ENCODE data around the gene IL12RB2. TPM values are rescaled to one million over a fixed set of nuclear protein-coding genes. Genes with fewer than 3 reads are reported as not detected.

Gene IL12RB2
- total and polyA plus RNA-seq, 10 of the 15 experiments (the other 5 are each of a cell fraction or from before 2014, with no cell fraction given): 0.15 to 1.1 (median 0.54) TPM; not detected in 1

- H3K79me2 ChIP-seq (ENCODE audit: control insufficient read depth, insufficient read depth, low read length): no peaks in the 10 kb centered on the region
- ChIA-PET RAD21 (ENCODE audit: unreplicated experiment) (no interaction called here), SMC1A (ENCODE audit: uncharacterized antibody, unreplicated experiment) (interaction anchor here (1.2 to 1.7 kb wide), 2 partner anchors 38 to 51 kb away, joined by 3 to 5 read pairs; no protein-coding TSS in a partner anchor), POLR2A (no interaction called here), CTCF (no interaction called here)
- in situ Hi-C loops (cut with MboI): no loop called here
- ATAC-seq (no peak), DNase-seq (ENCODE audit: low read depth, low spot score) (no peak), FAIRE-seq (no peak)
- H2AFZ ChIP-seq (ENCODE audit: control insufficient read depth, low read depth, low read length): no peak overlapping the region
- no peak overlapping the region for H3K4me3 ChIP-seq
- H3K27me3 ChIP-seq (replicated peaks in 1 of 2; ENCODE audit: control insufficient read depth in 2 of 2, insufficient read depth in 2 of 2, low read length in 1 of 2): peaks cover 0 to 2% of the 10 kb centered on the region in 2 experiments; a peak in 1 of 4 replicates
- H3K4me1 ChIP-seq (ENCODE audit: control insufficient read depth, insufficient read depth, low read length): no peaks in the 10 kb centered on the region
- no peak overlapping the region for H3K4me2 ChIP-seq (ENCODE audit: control insufficient read depth, insufficient read depth)
- no peak overlapping the region for H3K27ac ChIP-seq (ENCODE audit: control insufficient read depth, insufficient read depth)
- no peaks in the 10 kb centered on the region for H3K36me3 ChIP-seq (ENCODE audit: control insufficient read depth in 2 of 2, insufficient read depth in 2 of 2, low read length in 1 of 2)
- no peaks in the 10 kb centered on the region; the same call in 2 of the 3 replicates for H3K9me3 ChIP-seq (replicated peaks; ENCODE audit: control insufficient read depth, insufficient read depth, low read length)
- BruUV-seq (replicated peaks): no TSS peak
- H3K9ac ChIP-seq (ENCODE audit: control insufficient read depth, insufficient read depth, low read length): no peak overlapping the region
- intact Hi-C loops (cut with micrococcal nuclease; ENCODE audit: unreplicated experiment): no loop called here
- H4K20me1 ChIP-seq (ENCODE audit: control insufficient read depth, insufficient read depth): no peaks in the 10 kb centered on the region
- WGBS (ENCODE audit: insufficient coverage, insufficient replicate concordance, low lambda C conversion rate, missing lambda C conversion rate): 39% methylated on average over 9 of the region's 9 CpGs
- TF ChIP-seq MXI1 (IDR thresholded peaks at IDR 0.05; ENCODE audit: low read depth, low read length) (no peak), TARDBP (IDR thresholded peaks at IDR 0.05; ENCODE audit: borderline replicate concordance) (no peak), NFIC (IDR thresholded peaks at IDR 0.05; ENCODE audit: low read depth, low read length) (no peak), MYC (IDR thresholded peaks at IDR 0.05; ENCODE audit: insufficient read depth, insufficient read length, insufficient replicate concordance, low read length, severe bottlenecking) (no peak), RFX5 (IDR thresholded peaks at IDR 0.05; ENCODE audit: low read depth, low read length) (no peak), CEBPB (IDR thresholded peaks at IDR 0.05; ENCODE audit: borderline replicate concordance in 1 of 2, low read depth in 2 of 2, low read length in 2 of 2) (no peak)
Observed at GRCh38 chr1:67294836-67295617, 12.6 kb upstream of the IL12RB2 start.

- intact Hi-C loops (cut with micrococcal nuclease; ENCODE audit: unreplicated experiment): no loop called here
- TF ChIP-seq CTCF (IDR thresholded peaks at IDR 0.05 in 2 of 3, conservative IDR thresholded peaks at IDR 0.05 in 1 of 3; ENCODE audit: control insufficient read depth in 2 of 3, extremely low read depth in 1 of 3, insufficient read depth in 1 of 3, low read depth in 3 of 3, low read length in 3 of 3): 0 out of 6 replicates have a peak, but pooled peaks of 1 of the 3 experiments have one; percentile 9
- no peak for TF ChIP-seq BRCA1 (IDR thresholded peaks at IDR 0.05; ENCODE audit: low read depth, low read length)
- no peaks in the 10 kb centered on the region for H3K36me3 ChIP-seq (ENCODE audit: control insufficient read depth in 2 of 2, insufficient read depth in 2 of 2, low read length in 1 of 2)
- no peak overlapping the region for H3K27ac ChIP-seq (ENCODE audit: control insufficient read depth, insufficient read depth)
- no peak overlapping the region for H3K4me3 ChIP-seq
- no peak for FAIRE-seq
- peak; percentile 45; the same call in 2 of the 3 replicates for ATAC-seq
- no peaks in the 10 kb centered on the region for H3K4me1 ChIP-seq (ENCODE audit: control insufficient read depth, insufficient read depth, low read length)
- no peak overlapping the region for H3K9ac ChIP-seq (ENCODE audit: control insufficient read depth, insufficient read depth, low read length)
- ChIA-PET RAD21 (ENCODE audit: unreplicated experiment) (no interaction called here), SMC1A (ENCODE audit: uncharacterized antibody, unreplicated experiment) (no interaction called here), CTCF (no interaction called here), POLR2A (no interaction called here)
- no peak overlapping the region for H3K4me2 ChIP-seq (ENCODE audit: control insufficient read depth, insufficient read depth)
- no peak overlapping the region for H2AFZ ChIP-seq (ENCODE audit: control insufficient read depth, low read depth, low read length)
- no peaks in the 10 kb centered on the region for H3K79me2 ChIP-seq (ENCODE audit: control insufficient read depth, insufficient read depth, low read length)
- no TSS peak for BruUV-seq (replicated peaks)
- H3K27me3 ChIP-seq (replicated peaks in 1 of 2; ENCODE audit: control insufficient read depth in 2 of 2, insufficient read depth in 2 of 2, low read length in 1 of 2): no peaks in the 10 kb centered on the region
- DNase-seq (ENCODE audit: low read depth, low spot score): no peak
- in situ Hi-C loops (cut with MboI): no loop called here
- H3K9me3 ChIP-seq (replicated peaks; ENCODE audit: control insufficient read depth, insufficient read depth, low read length): no peaks in the 10 kb centered on the region
- 0% methylated on average over 2 of the region's 2 CpGs for WGBS (ENCODE audit: insufficient coverage, insufficient replicate concordance, low lambda C conversion rate, missing lambda C conversion rate)
- no peaks in the 10 kb centered on the region for H4K20me1 ChIP-seq (ENCODE audit: control insufficient read depth, insufficient read depth)
Observed at GRCh38 chr1:67298762-67299161, 8.9 kb upstream of the IL12RB2 start.
